Fibroblast of villous mesenchyme (primary cell): Measurements from ENCODE around the gene DNAJC6. TPM values are rescaled to one million over a fixed set of nuclear protein-coding genes. Genes with fewer than 3 reads are reported as not detected.

ENCODE experiments used
- DNase-seq: peaks from one replicate; pipeline ENCODE4 v3.0.0-alpha.2; 2010; ENCODE audit warnings: low read depth
- H3K4me3 ChIP-seq: 2 replicates; pipeline ENCODE4 v1.5.1; 2011; ENCODE audit warnings: low read depth, mild to moderate bottlenecking, low read length
- CTCF ChIP-seq: IDR thresholded peaks from 2 replicates; pipeline ENCODE4 v1.5.1; 2012; ENCODE audit warnings: low read depth, mild to moderate bottlenecking, low read length; ENCODE audit not compliant: insufficient read depth
- total RNA-seq: library from RNA; depleted of rRNA; stranded (reverse); fragments of >200 nt; gene quantifications from 2 replicates; pipeline ENCODE4 v1.2.3, GENCODE V29; 2012

Gene DNAJC6
- total RNA-seq, 1 donor, result 24.6 TPM

- no peak overlapping the region for H3K4me3 ChIP-seq
- TF ChIP-seq CTCF, result no peak
- no peak for DNase-seq
Observed at GRCh38 chr1:65362545-65362944, 53.2 kb downstream of the DNAJC6 start.

GRCh38 chr1:65363484-65363883 is 54.1 kb downstream of the DNAJC6 start:
- DNase-seq, result no peak
- no peak overlapping the region for H3K4me3 ChIP-seq
- TF ChIP-seq CTCF, result no peak

DNA sequence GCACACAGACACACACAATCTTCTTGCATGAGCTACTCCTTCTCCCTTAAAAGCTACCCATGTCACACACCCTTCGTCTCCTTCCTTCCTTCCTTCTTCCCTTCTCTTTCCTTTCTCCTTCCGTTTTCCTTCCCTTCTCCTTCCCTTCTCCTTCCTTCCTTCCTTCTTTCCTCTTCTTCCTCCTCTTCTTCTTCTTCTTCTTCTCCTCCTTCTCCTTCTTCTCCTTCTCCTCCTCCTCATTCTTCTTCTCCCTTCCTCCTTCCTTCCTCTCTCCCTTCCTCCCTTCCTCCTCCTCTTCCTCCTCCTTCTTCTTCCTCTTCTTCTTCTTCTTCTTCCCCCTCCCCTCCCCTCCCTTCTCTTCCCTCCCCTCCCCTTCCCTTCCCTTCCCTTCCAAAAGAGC is 59.1 kb downstream of the DNAJC6 start:
- no peak for DNase-seq
- no peak for TF ChIP-seq CTCF
- no peak overlapping the region for H3K4me3 ChIP-seq

GRCh38 chr1:65371544-65371943 is 62.2 kb downstream of the DNAJC6 start:
- no peak overlapping the region for H3K4me3 ChIP-seq
- DNase-seq, result no peak
- TF ChIP-seq CTCF, result no peak

GRCh38 chr1:65372557-65372956 is 63.2 kb downstream of the DNAJC6 start:
- H3K4me3 ChIP-seq, result no peak overlapping the region
- TF ChIP-seq CTCF, result no peak
- DNase-seq, result no peak

GRCh38 chr1:65377496-65378246 is 68.3 kb downstream of the DNAJC6 start:
- no peak for DNase-seq
- TF ChIP-seq CTCF, result no peak
- no peak overlapping the region for H3K4me3 ChIP-seq
